Liver (tissue), 9 donors: ENCODE data around the gene ZNF146. TPM values are rescaled to one million over a fixed set of nuclear protein-coding genes. Genes with fewer than 3 reads are reported as not detected.

Source experiments
- DNase-seq: peaks from one replicate; pipeline ENCODE4 v3.0.0-alpha.2; 2017; ENCODE audit warnings: low spot score
- H3K27ac ChIP-seq, 2 donors: one replicate each; pipeline ENCODE4 v1.7.0; 2013; ENCODE audit warnings: inconsistent platforms in 2 of 2, low read length in 2 of 2, control low read depth in 1 of 2, low read depth in 1 of 2, mild to moderate bottlenecking in 1 of 2
- H3K27me3 ChIP-seq, 4 donors: one replicate each; pipeline versions ENCODE4 v1.6.1 to v1.7.0; 2013; ENCODE audit warnings: low read length in 3 of 4, inconsistent platforms in 1 of 4, mild to moderate bottlenecking in 1 of 4, moderate library complexity in 1 of 4; ENCODE audit not compliant: control insufficient read depth in 4 of 4, insufficient read depth in 4 of 4
- H3K36me3 ChIP-seq, 4 donors: one replicate each; pipeline versions ENCODE4 v1.6.1 to v1.7.0; 2013; ENCODE audit warnings: low read length in 3 of 4, mild to moderate bottlenecking in 3 of 4, low read depth in 1 of 4, moderate library complexity in 1 of 4; ENCODE audit not compliant: control insufficient read depth in 4 of 4, insufficient read depth in 3 of 4
- H3K4me1 ChIP-seq, 4 donors: one replicate each; pipeline versions ENCODE4 v1.6.1 to v1.7.0; 2013; ENCODE audit warnings: low read length in 3 of 4, mild to moderate bottlenecking in 3 of 4, moderate library complexity in 1 of 4; ENCODE audit not compliant: control insufficient read depth in 4 of 4, insufficient read depth in 4 of 4
- H3K4me3 ChIP-seq, 3 donors: one replicate each; pipeline versions ENCODE4 v1.6.1 to v1.7.0; 2013; ENCODE audit warnings: low read length in 3 of 3, control low read depth in 1 of 3, low read depth in 1 of 3, mild to moderate bottlenecking in 1 of 3
- H3K9ac ChIP-seq, 2 donors: one replicate each; pipeline ENCODE4 v1.7.0; 2013; ENCODE audit warnings: low read length in 2 of 2, mild to moderate bottlenecking in 2 of 2, moderate library complexity in 2 of 2, control low read depth in 1 of 2, low read depth in 1 of 2
- H3K9me3 ChIP-seq, 4 donors: one replicate each; pipeline versions ENCODE4 v1.6.1 to v1.7.0; 2013; ENCODE audit warnings: low read length in 3 of 4; ENCODE audit not compliant: control insufficient read depth in 4 of 4
- EGR1 ChIP-seq, 2 donors: IDR thresholded peaks; 2 replicates each; pipeline ENCODE4 v1.6.1; 2016 to 2018; ENCODE audit warnings: antibody characterized with exemption in 2 of 2, low read depth in 2 of 2
- FOXA1 ChIP-seq: IDR thresholded peaks from 2 replicates; pipeline ENCODE4 v1.6.1; 2016; ENCODE audit warnings: antibody characterized with exemption
- FOXA2 ChIP-seq: IDR thresholded peaks from 2 replicates; pipeline ENCODE4 v1.6.1; 2016; ENCODE audit warnings: antibody characterized with exemption
- GABPA ChIP-seq, 2 donors: IDR thresholded peaks in 1 of 2; conservative IDR thresholded peaks in 1 of 2; 2 replicates each; pipeline ENCODE4 v1.6.1; 2016; ENCODE audit warnings: antibody characterized with exemption in 2 of 2, mild to moderate bottlenecking in 1 of 2, moderate library complexity in 1 of 2
- HNF4A ChIP-seq, 2 donors: conservative IDR thresholded peaks; 2 replicates each; pipeline ENCODE4 v1.6.1; 2016; ENCODE audit warnings: antibody characterized with exemption in 2 of 2, mild to moderate bottlenecking in 2 of 2
- HNF4G ChIP-seq: IDR thresholded peaks from 2 replicates; pipeline ENCODE4 v1.6.1; 2016; ENCODE audit warnings: antibody characterized with exemption
- JUND ChIP-seq, 2 donors: IDR thresholded peaks; 2 replicates each; pipeline ENCODE4 v1.6.1; 2016; ENCODE audit warnings: antibody characterized with exemption in 2 of 2
- NR2F2 ChIP-seq: IDR thresholded peaks from 2 replicates; pipeline ENCODE4 v1.6.1; 2016; ENCODE audit warnings: antibody characterized with exemption
- RAD21 ChIP-seq, 2 donors: IDR thresholded peaks; 2 replicates each; pipeline ENCODE4 v1.6.1; 2016; ENCODE audit warnings: antibody characterized with exemption in 2 of 2, mild to moderate bottlenecking in 2 of 2
- RXRA ChIP-seq, 2 donors: IDR thresholded peaks; 2 replicates each; pipeline ENCODE4 v1.6.1; 2017 to 2018; ENCODE audit warnings: antibody characterized with exemption in 2 of 2, mild to moderate bottlenecking in 1 of 2
- SP1 ChIP-seq: IDR thresholded peaks from 2 replicates; pipeline ENCODE4 v1.6.1; 2018; ENCODE audit warnings: antibody characterized with exemption, mild to moderate bottlenecking
- TAF1 ChIP-seq: conservative IDR thresholded peaks from 2 replicates; pipeline ENCODE4 v1.6.1; 2016; ENCODE audit warnings: antibody characterized with exemption, mild to moderate bottlenecking
- YY1 ChIP-seq: IDR thresholded peaks from 2 replicates; pipeline ENCODE4 v1.6.1; 2016; ENCODE audit warnings: antibody characterized with exemption, mild to moderate bottlenecking
- WGBS: extraction: QIAGEN DNeasy Blood & Tissue Kit; methylation state at CpG from one replicate; pipeline ENCODE4 v1.1.7; 2013; 5-methylcytosine and 5-hydroxymethylcytosine counted together
- polyA plus RNA-seq, 2 donors: library from polyadenylated mRNA; stranded (reverse) in 1 of 2; unstranded in 1 of 2; fragments of 200-250 nt in 1 of 2; fragments of >200 nt in 1 of 2; fragmentation: Nextera tagmentation in 1 of 2; extraction: Ambion mirVana in 1 of 2; gene quantifications; one replicate each; pipeline versions ENCODE4 v1.2.1 to v1.2.3, GENCODE V29; 2013 to 2015
- total RNA-seq, 2 donors: library from RNA; depleted of rRNA; stranded (reverse); fragments of >200 nt; gene quantifications; one replicate each; pipeline ENCODE4 v1.2.3, GENCODE V29; 2014
- TF ChIP-seq, protein P1 (sequence below): IDR thresholded peaks from 2 replicates; pipeline ENCODE4 v1.6.1; 2016; ENCODE audit warnings: antibody characterized with exemption
- TF ChIP-seq, protein P2 (sequence below): IDR thresholded peaks from 2 replicates; pipeline ENCODE4 v1.6.1; 2016; ENCODE audit warnings: antibody characterized with exemption, mild to moderate bottlenecking
- TF ChIP-seq, protein P3 (sequence below): IDR thresholded peaks from 2 replicates; pipeline ENCODE4 v1.6.1; 2016; ENCODE audit warnings: antibody characterized with exemption
- TF ChIP-seq, protein P4 (sequence below): IDR thresholded peaks from 2 replicates; pipeline ENCODE4 v1.6.1; 2016; ENCODE audit warnings: antibody characterized with exemption
- donor health status: healthy.
- donor health status: healthy.
- donor health status: healthy.
- donor health status: healthy.
- donor health status: healthy.

Gene ZNF146
- total and polyA plus RNA-seq, 4 donors: 16.6 to 48.6 (median 24.1) TPM

DNA sequence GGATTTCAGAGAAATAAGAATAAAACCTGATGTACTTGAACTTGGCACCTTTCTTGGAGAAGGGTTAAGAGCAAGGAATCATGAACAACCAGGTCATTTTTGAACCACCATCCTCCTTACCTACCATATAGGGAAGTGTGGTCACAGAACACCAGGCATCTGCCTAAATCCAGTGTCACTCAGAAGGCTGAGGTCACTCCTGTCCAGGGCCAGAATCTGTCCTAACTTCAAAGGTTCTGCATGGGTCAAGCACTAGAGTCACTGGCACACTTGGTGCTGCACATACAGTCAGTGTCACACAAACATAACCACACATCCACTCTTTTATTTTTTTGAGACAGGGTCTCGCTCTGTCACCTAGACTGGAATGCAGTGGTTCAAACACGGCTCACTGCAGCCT, 2.0 kb upstream of the ZNF146 start:
- WGBS: 96% methylated on average over 2 of the region's 2 CpGs

DNA sequence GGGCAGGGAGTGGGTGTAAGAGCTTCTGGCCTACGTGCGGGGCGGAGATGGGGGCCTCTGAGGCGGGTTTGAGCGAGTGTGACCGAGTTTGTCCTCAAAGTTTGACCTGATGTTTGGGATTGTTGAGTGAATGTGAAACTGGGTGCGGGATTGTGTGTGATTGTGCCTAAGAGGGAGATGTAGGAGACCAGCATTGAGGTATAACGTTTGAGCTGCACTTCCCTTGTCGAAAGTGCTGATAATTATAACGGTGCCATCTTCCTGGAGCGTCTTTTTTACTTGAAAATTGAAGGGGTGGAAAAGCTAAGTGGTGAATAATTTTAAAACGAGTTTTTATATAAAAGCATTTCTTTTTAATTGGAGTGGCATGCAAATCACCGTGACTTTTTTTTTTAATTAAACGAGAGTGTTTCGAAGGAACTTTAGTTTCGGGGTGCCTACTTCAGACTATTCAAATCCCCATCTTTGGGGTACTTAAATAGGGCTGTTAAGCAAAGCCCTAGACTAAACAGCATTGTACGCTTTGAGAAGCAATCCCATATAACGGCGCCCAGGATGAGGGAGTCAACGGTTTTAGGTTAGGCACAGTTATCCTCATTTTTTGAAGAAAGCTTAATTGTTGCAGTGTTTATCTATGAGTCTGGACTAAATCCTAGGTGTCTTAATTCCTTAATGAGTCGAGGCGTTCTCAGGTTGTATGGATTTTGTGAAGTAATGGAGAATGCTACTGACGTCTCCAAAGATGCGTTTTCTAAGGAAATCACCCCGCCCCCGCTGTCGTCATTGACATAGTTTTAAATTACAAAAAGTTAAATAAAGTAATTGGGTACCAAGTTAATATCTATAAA, 594 bp downstream of the ZNF146 start:
- peak overlapping the region; percentile 93 to 98 for H3K27ac ChIP-seq
- no peaks in the 10 kb centered on the region for H3K27me3 ChIP-seq
- no peaks in the 10 kb centered on the region for H3K9me3 ChIP-seq
- H3K9ac ChIP-seq: peak overlapping the region; percentile 90 to 99
- WGBS: 4% methylated on average over 27 of the region's 27 CpGs
- TF ChIP-seq NR2F2: peak; percentile 5
- no peak for TF ChIP-seq YY1
- TF ChIP-seq RAD21 (IDR thresholded peaks at IDR 0.05): no peak
- TF ChIP-seq, protein P1, sequence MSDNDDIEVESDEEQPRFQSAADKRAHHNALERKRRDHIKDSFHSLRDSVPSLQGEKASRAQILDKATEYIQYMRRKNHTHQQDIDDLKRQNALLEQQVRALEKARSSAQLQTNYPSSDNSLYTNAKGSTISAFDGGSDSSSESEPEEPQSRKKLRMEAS: no peak
- peak; percentile 13 for TF ChIP-seq TAF1
- peak; percentile 3 for TF ChIP-seq HNF4G
- TF ChIP-seq, protein P2, sequence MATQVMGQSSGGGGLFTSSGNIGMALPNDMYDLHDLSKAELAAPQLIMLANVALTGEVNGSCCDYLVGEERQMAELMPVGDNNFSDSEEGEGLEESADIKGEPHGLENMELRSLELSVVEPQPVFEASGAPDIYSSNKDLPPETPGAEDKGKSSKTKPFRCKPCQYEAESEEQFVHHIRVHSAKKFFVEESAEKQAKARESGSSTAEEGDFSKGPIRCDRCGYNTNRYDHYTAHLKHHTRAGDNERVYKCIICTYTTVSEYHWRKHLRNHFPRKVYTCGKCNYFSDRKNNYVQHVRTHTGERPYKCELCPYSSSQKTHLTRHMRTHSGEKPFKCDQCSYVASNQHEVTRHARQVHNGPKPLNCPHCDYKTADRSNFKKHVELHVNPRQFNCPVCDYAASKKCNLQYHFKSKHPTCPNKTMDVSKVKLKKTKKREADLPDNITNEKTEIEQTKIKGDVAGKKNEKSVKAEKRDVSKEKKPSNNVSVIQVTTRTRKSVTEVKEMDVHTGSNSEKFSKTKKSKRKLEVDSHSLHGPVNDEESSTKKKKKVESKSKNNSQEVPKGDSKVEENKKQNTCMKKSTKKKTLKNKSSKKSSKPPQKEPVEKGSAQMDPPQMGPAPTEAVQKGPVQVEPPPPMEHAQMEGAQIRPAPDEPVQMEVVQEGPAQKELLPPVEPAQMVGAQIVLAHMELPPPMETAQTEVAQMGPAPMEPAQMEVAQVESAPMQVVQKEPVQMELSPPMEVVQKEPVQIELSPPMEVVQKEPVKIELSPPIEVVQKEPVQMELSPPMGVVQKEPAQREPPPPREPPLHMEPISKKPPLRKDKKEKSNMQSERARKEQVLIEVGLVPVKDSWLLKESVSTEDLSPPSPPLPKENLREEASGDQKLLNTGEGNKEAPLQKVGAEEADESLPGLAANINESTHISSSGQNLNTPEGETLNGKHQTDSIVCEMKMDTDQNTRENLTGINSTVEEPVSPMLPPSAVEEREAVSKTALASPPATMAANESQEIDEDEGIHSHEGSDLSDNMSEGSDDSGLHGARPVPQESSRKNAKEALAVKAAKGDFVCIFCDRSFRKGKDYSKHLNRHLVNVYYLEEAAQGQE: peak; percentile 12
- TF ChIP-seq GABPA (IDR thresholded peaks at IDR 0.05 in 1 of 2, conservative IDR thresholded peaks at IDR 0.05 in 1 of 2): no peak
- no peak for TF ChIP-seq FOXA1
- TF ChIP-seq, protein P3, sequence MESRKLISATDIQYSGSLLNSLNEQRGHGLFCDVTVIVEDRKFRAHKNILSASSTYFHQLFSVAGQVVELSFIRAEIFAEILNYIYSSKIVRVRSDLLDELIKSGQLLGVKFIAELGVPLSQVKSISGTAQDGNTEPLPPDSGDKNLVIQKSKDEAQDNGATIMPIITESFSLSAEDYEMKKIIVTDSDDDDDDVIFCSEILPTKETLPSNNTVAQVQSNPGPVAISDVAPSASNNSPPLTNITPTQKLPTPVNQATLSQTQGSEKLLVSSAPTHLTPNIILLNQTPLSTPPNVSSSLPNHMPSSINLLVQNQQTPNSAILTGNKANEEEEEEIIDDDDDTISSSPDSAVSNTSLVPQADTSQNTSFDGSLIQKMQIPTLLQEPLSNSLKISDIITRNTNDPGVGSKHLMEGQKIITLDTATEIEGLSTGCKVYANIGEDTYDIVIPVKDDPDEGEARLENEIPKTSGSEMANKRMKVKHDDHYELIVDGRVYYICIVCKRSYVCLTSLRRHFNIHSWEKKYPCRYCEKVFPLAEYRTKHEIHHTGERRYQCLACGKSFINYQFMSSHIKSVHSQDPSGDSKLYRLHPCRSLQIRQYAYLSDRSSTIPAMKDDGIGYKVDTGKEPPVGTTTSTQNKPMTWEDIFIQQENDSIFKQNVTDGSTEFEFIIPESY: no peak
- TF ChIP-seq HNF4A (conservative IDR thresholded peaks at IDR 0.05): peak in 1 of 2 donors; percentile 21
- no peak for TF ChIP-seq SP1
- TF ChIP-seq EGR1 (IDR thresholded peaks at IDR 0.05; ENCODE audit: low read depth in 2 of 2): peak in 1 of 2 donors; percentile 48
- TF ChIP-seq JUND (IDR thresholded peaks at IDR 0.05): no peak
- peaks cover 0 to 12% (median 6%) of the 10 kb centered on the region in 4 donors for H3K4me1 ChIP-seq
- H3K4me3 ChIP-seq: peak overlapping the region; percentile 71 to 100 (median 95)
- H3K36me3 ChIP-seq: peaks cover 0 to 5% (median 2%) of the 10 kb centered on the region in 4 donors
- no peak for DNase-seq

More for the DNA sequence above, 2.0 kb upstream of the ZNF146 start:
- no peak overlapping the region for H3K27ac ChIP-seq
- H3K27me3 ChIP-seq: no peaks in the 10 kb centered on the region
- H3K9me3 ChIP-seq: no peaks in the 10 kb centered on the region
- H3K4me1 ChIP-seq: peaks cover 0 to 12% (median 6%) of the 10 kb centered on the region in 4 donors
- H3K36me3 ChIP-seq: peaks cover 0 to 2% (median 0%) of the 10 kb centered on the region in 4 donors
- no peak overlapping the region for H3K4me3 ChIP-seq
- DNase-seq: no peak
- H3K9ac ChIP-seq: no peak overlapping the region
- TF ChIP-seq, protein P2: no peak
- TF ChIP-seq HNF4G (no peak), FOXA1 (no peak), FOXA2 (no peak), JUND (IDR thresholded peaks at IDR 0.05) (no peak), EGR1 (IDR thresholded peaks at IDR 0.05; ENCODE audit: low read depth in 2 of 2) (no peak), RXRA (IDR thresholded peaks at IDR 0.05) (no peak), SP1 (no peak), YY1 (no peak), GABPA (IDR thresholded peaks at IDR 0.05 in 1 of 2, conservative IDR thresholded peaks at IDR 0.05 in 1 of 2) (no peak)
- TF ChIP-seq, protein P4, sequence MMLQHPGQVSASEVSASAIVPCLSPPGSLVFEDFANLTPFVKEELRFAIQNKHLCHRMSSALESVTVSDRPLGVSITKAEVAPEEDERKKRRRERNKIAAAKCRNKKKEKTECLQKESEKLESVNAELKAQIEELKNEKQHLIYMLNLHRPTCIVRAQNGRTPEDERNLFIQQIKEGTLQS: no peak
